NT2/D1 (cell line): ENCODE results near the gene LPP.

Experiments
- SUZ12 ChIP-seq: IDR thresholded peaks from 2 replicates; pipeline ENCODE4 v1.6.1; 2011; ENCODE audit not compliant: insufficient read length, insufficient read depth; ENCODE audit errors: extremely low read depth
- ZNF274 ChIP-seq: IDR thresholded peaks from 2 replicates; pipeline ENCODE4 v1.6.1; 2011; ENCODE audit warnings: mild to moderate bottlenecking, low read depth, low read length

- no peak for TF ChIP-seq SUZ12
- no peak for TF ChIP-seq ZNF274
Observed at GRCh38 chr3:188122571-188123169, 31.3 kb upstream of the LPP start.
